ENCODE results near the gene ANKRD23.
"Not testable (repeated sequence)": the region's sequence is repeated elsewhere in the genome, so short reads cannot be mapped to it uniquely, and the experiment has no call there.

ANKRD23 gene

DNA sequence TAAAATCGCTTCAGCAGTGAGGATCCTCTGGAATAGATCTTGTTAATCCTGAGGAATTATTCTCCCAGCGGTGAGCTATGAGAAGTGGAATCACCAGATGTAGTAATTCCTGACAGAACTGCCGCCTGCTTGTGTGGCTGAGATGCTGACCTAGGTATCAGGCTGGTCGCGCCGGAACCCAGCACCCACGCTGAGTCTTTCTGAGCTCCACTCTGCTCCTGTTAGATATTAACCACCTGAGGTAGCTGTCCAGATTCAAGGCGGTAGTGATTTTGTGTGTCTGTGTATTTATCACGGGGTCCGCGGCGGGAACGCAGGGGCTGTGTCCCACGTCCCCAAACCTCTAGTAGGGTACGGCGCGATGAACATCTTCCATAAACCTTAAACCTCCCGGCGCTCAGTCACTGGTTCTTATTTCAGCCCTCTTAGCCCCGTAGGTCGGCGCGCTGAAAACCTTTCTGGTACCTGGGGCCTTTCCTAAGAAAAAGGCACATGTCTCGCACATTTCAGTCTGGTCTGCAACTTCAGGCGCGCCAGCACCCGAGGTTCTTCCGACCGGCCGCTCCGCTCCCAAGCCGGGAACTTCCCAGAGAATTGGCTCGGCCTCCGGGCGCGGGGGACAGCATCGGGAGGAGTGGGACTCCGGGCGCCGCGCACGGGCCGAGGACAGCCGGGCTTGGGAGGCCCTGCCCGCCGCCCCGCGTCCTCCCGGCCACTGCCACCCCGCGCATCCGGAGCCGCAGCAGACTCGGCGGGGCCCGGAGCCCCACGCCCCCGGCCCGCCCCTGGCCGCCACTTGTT is 28.3 kb downstream of the ANKRD23 start:
- DNase-seq (ENCODE audit: low read depth) = no peak

DNA sequence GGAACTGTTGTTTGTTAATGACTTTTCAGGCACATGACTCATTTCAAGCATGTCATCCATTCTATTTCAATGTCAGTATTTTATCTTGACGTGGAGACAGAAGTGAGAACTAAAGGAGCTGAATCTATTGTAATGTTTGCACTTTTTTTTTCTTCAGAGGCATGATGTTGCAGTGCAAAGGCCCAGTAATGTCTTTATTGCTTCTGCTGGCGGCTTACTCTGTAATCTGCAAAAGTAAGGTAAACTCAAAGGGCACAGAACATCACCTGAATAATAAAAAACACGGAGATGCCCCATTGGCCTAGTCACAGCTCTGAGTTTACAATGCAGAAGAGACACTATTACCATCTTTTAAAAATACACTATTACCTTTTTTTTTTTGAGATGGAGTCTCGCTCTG is 30.2 kb downstream of the ANKRD23 start:
- no peak for DNase-seq (ENCODE audit: low read depth)

DNA sequence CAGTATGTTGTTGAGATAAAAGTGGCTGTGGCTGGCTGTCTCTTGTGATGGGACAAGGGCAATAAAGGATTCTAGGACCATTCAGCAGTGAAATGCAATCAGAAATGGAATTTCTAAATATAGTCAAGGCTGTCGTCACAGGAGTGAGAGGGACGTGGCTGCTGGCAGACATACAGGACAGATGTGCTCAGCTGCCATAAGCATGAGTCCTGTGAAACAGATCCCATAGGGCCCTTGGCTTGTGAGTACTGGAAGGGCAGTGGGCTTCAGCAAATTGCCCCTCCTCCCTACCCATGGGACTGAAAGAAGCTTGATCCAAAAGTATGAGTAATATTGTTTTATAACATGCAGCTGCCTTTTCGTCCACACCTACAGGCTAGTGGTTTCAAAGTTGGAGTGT is 31.9 kb downstream of the ANKRD23 start:
- DNase-seq (ENCODE audit: low read depth) = no peak

DNA sequence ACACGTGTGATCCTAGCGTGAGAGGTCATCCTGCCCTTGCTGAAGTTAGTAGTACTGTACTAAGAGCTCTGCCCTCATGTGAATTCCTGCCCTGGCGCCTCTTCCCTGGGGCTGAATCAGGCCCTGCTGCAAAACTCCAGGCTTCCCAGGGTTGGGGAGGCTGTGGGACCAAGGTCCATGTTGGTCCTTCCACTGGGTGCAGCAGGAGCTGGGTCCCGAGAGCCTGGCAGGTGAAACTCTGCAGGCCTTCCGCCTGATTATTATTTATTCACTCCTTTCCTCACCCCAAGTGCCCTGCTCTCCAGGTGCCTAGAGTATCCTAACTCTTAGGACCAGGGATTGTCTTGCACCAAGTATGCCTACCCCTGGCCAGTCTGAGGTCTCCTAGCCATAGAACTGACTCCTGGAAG is 33.0 kb downstream of the ANKRD23 start:
- no peak for DNase-seq (ENCODE audit: low read depth)

DNA sequence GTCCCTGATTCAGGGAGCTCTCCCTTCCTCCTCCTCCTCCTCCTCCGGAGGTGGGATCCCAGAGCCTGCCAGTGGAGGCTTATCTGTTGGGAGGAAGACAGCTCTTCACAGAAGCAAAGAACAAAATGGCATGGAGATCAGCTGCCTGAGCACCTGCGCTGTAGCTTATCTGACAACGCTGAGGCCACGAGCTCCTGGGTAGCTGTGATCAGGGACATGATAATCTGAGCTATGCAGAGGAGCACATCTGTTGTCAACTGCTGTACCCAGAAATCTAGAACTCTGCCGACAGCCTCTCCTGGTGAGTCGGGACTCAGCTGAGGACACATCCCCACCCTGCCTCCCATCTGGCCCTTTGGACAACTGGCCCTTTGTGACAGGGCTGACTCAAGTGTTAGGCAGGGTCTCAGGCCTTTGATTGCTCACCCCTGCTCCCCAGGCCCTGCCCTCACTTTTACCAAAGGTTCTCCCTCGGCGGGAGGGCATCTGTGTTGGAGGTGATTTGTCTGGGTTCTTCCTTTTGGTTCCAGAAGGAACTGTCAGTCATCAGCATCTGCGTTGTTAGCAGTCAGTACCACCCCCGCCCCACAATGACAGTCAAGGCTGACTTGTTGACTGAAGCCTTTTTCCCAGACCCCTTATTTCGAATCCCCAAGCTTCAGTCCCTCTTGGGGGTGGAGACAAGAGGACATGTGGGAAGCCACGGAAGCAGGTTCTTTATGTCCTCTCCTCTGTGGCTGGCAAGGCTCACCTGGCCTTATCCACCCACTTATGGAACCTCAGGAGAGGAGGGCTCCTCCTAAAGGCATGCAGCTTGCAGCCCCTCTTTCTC is 33.7 kb downstream of the ANKRD23 start:
- DNase-seq (ENCODE audit: low read depth) = no peak

DNA sequence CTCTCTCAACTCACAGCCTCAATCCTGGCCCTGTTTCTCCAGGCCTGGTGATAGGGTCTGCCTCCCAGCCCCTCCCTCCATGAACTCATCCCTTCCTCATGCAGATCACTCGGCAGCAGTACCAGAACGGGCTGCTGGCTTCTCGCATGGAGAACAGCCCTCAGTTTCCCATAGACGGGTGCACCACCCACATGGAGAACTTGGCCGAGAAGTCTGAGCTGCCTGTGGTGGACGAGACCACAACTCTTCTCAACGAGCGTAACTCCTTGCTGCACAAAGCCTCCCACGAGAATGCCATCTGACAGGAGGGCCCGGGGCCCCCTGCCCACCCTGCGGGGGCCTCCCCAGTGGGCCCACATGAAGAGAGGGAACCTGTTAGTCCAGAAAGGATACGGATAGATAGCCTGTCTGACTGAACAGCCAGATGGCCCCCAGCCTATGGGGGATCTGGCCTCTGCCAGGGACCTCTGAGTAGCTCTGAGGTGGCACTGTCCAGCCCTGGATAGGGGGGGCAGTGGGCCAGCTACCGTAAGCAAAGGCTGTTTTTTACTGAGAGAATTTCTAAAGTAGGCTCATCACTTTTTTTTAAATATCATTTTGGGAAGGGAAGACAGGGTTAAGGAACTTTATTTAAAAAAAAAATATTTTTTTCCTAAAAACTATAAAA is 34.5 kb downstream of the ANKRD23 start:
- no peak for DNase-seq (ENCODE audit: low read depth)

DNA sequence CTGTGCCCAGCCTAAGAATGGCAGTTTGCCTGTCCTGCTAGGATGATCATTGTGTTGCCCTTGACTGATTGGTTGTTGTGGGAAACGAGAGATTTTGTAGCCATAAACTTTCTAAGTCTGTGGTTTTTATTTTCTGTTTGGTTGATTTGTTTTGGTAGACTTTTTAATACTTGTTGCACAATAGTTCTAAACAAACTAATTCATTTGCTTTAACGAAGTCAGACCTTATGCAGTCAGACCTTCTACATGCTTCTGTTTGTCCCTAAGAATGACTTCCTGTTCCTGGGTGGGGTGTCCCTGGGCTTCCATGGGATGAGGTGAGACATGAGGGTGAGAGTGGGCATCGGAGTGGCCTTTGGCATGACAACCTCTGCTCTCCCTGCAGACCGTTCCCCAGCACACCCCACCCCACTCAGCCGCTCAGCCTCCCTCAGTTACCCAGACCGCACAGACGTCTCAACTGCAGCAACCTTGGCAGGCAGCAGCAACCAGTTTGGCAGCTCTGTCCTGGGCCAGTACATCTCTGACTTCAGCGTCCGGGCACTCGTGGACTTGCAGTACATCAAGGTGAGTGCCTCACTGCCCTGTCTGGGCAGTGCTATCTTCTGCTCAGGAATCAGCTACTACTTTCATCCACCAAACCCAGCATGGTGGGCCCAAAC is 35.5 kb downstream of the ANKRD23 start:
- DNase-seq (ENCODE audit: low read depth) = no peak

DNA sequence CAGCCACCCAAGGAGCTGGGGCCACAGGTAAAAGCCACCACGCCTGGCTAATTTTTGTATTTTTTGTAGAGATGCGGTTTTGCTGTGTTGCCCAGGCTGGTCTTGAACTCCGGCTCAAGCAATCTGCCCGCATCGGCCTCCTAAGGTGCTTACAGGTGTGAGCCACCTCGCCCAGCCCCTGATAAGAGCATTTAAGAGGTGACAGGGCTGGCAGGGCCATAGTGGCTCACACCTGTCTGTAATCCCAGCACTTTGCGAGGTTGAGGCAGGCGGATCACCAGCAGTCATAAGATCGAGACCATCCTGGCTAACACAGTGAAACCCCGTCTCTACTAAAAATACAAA is 36.7 kb downstream of the ANKRD23 start:
- DNase-seq (ENCODE audit: low read depth) = no peak

DNA sequence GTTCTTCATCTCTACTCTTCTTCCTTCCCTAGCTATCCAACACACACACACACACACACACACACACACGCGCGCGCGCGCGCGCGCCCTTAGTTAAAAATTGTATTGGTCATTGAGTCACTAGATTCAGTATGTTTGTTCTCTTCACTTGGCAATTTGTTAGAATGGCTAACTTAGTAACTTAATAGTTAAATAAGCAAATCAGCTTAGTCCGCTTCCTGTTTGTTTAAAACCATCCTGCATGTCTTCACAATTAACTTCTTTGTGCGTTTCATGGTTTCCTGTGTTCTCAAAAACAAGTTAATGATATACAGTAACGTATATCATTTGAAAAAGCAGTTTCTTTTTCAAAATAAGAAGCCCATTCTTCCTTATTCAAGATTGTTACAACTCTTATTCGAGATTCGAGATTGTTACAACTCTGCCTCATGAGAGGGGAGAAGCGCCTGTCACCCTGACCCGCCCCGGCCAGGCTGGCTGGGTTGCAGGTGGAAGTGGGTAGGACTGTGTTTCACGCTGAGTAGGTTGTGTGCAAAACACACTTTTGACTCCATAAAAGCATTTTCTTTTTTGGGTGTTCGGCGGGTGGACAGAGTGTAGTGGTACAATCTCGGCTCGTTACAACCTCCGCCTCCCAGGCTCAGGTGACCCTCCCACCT is 37.2 kb downstream of the ANKRD23 start:
- no peak for DNase-seq (ENCODE audit: low read depth)

DNA sequence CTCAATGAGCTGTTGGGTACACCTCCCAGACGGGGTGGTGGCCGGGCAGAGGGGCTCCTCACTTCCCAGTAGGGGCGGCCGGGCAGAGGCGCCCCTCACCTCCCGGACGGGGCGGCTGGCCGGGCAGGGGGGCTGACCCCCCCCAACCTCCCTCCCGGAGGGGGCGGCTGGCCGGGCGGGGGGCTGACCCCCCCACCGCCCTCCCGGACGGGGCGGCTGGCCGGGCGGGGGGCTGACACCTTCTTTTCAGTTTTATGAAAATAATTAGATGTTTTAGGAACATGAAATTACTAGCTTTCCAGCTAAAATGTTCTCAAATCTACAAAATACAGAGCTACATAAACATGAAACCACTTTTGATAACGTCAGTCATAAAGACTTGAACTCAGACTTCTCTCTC is 37.9 kb downstream of the ANKRD23 start:
- not testable (repeated sequence) for DNase-seq (ENCODE audit: low read depth)

DNA sequence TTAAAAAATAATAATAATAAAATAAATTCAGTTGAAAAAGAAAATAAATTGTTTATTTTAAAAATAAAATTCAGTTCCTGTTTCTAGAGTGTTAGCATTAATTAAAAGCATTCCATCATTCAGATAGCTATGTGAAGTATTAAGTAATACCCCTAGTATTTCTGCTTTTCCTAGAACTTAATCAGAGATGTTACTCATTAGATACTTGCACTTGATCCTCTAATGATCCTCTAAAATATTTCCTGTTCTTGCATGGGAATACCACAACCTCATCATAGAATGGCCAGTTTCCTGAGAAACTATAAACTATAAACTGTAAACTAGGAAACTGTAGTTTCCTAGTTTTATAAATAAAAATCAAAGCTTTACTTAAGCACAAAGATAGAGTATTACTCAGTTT is 38.8 kb downstream of the ANKRD23 start:
- no peak for DNase-seq (ENCODE audit: low read depth)

DNA sequence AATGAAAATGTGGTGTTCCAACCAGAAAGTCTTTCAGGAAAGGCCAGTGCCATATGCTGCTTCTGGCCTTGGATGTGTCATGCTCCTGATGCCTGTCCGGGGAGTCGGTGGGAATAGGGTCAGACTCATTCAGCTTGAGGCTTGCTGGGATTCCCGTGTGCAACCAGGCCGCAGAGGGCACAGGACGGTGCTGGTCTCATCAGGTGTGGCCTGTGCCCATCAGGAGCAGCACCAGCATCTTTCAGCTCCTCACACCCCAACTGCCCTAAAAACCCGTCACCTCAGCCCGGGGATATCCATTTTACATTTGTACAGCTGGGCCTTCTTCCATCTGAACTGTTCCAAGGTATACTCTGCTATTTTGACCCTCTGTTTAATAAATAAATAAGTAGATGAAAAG is 41.1 kb downstream of the ANKRD23 start:
- no peak for DNase-seq (ENCODE audit: low read depth)

DNA sequence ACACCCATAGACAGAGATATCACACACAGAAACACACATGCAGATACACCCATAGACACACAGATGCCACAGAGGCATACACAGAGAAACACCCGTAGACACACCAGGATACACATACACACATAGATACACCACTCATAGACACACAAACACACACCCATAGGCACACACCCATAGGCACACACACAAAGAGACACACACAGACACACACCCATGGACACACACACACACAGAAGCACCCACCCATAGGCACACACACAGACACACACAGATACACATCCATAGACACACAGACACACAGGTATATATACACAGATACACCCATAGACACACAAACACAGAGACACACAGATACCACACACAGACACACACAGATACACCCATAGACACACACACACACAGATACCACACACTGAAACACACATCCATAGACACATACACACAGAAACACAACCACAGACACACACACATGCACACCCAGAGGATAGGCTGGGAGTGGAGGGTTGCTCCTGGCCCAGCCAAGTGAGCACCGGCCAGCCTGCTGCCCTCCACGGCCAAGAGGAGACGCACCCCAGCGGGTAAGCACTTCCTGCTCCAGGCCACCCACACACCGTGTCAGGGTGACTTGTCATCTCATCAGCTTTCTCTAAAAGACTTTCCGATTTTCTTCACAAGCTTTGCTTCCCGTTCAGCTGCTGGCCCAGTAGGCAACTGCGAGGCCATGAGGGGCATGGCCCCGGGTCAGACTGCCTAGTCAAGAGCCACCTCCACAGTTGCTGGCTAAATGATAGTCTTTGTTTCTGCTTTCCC is 41.8 kb downstream of the ANKRD23 start:
- DNase-seq (ENCODE audit: low read depth) = no peak

DNA sequence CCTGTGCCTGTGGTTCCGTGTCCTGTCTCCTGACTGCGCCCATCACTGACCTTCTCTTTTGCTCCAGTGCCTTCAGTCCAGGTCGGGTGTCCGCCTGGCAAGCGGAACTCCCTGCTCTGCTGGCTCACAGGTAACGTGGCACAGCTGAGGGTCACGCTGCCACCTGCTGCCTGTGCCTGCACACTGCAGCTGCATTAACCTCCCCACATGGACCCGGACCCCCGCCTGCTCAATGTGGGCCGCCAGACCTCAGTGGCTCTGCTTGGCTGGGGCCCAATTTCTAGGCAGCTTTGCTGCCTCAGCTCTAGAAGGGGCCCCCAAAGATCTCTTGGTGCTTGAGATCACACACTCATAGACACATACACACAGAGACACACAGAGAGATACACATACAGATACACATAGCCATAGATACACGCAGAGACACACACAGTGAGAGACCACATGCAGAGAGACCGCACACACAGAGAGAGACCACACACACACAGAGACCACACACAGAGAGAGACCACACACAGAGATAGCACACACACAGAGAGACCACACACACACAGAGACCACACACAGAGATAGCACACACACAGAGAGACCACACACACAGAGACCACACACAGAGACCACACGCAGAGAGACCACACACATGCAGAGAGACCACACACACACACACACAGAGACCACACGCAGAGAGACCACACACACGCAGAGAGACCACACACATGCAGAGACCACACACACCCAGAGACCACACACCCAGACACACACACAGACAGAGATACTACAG is 42.6 kb downstream of the ANKRD23 start:
- DNase-seq (ENCODE audit: low read depth) = no peak

DNA sequence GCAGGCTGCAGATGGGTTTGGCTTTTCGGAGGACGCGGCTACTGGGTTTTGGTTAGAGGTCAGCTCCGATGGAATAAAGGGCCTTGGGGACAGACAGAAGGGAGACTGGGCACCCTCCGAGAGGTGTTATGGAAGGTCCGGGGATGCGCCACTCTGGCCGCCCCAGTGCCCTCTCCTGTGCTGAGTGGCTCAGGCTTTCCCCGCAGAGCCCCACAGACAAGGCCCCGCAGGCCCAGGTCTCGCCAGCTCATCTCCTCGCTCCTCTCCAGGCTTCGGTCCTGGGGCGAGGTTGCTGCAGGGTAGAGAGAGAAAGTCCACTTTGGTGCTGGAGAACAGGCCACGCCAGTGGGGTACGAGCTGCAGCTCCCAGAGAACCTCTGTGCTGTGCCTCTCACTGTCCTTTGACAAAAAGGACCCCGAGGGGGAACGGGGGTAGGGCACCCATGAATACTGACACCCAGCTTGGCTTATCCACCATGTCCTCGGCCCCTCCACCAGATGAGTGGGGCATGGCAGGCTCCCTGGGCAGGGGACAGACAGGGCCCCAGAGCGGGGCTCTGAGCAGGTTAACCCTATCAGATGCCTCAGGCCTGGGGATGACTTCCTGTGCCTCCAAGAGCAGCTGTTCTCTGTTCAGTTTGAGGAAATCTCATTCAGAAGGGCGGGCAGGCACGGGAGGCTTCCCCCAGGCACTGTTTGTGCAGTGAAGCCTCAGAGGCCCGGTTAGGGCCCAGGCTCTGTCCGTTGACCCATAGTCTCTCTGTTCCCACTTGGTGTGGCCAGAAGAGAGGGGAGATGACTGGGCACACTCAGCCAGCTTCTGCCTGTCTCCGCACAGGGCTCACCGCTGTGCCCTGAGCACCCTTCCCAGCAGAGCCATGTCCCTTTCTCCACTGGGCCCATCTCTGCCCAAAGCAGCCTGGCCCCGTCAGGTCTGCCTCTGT is 43.5 kb downstream of the ANKRD23 start:
- no peak for DNase-seq (ENCODE audit: low read depth)

DNA sequence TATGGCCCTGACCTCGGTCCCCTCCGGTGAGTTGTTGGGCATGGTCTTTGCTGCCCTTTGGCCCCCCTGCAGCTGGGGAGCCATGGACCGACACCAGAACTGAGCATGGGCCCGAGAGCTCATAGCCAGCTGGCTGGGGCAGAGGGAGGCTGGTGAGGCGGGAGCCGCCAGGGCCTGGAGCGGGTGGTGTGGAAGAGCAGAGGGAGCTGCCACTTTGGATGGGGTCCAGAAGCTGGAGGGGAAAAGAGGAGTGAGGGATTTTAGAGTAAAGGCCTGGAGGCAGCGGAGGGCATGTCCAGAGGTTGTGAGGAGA is 44.2 kb downstream of the ANKRD23 start:
- DNase-seq (ENCODE audit: low read depth) = no peak

DNA sequence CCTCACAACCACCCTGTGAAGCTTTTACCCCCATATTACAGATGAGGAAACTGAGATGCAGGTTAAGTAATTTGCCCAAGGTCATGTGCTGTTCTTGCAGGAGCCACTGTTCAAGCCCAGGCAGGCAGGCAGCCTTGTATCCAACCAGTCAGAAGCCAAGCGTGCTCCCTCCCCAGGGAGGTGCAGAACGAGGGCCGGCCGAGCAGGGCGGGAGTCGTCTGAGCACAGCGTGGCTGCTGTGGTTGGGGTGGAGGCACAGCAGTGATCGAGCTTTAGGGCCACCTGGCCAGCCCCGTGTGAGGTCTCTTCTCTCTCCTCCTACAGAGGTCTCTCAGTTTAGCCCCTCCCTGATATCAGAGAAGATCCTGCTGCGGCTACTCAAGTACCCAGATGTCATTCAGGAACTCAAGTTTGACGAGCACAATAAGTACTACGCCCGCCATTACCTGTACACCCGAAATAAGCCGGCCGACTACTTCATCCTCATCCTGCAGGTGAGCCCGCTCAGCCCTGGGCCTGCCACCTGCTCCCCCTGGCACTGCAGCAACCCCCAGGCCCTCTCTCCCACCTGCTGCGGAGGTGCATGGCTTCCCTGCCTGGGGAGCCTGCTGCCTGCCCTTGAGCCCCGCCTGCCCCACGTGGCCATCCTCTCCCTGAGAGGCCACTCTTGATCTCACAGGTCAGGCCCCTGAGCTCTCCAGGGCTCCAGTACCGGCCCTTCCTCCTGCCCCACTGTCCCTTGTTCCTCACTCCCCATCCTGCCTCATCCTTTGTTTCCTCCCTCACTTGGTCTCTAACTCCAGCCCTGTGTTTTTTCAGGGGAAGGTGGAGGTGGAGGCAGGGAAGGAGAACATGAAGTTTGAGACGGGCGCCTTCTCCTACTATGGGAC is 44.8 kb downstream of the ANKRD23 start:
- no peak for DNase-seq (ENCODE audit: low read depth)

DNA sequence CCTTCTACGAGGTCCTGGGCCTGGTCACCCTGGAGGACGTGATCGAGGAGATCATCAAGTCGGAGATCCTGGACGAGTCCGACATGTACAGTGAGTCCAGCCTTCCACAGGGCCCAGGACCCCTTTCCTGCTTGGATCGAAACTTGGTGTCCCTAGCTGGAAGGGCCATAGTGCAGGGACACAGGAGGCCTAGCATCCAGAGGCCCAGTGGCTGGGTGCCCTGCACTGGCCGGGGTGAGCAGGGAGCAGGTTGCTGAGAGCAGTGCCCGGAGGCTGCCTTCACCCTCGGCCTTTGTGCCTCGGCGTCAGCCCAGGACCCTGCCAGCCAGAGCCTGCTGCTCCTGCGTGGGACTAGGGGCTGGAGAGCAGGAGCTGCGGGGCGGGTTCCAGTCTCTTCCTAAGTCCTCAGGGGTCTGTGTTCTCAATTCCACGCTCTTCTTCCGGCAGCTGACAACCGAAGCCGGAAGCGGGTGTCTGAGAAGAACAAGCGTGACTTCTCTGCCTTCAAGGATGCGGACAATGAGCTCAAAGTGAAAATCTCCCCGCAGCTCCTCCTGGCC is 46.7 kb downstream of the ANKRD23 start:
- DNase-seq (ENCODE audit: low read depth) = no peak

All from GM04503 (cell line).